Thoracic aorta (tissue), 2 donors: ENCODE data around the gene CD164L2. TPM values are rescaled to one million over a fixed set of nuclear protein-coding genes. Genes with fewer than 3 reads are reported as not detected.

Experiments
- ATAC-seq: fragments of 150-250 bp; one replicate; pipeline ENCODE4 v1.8.0; 2017; ENCODE audit warnings: low read depth; ENCODE audit not compliant: insufficient number of reproducible peaks, low FRiP score
- DNase-seq: peaks from one replicate; pipeline ENCODE4 v3.0.0-alpha.2; 2020; ENCODE audit warnings: low spot score
- H3K27ac ChIP-seq, 2 donors: fragments of 200-600 bp; sonication (generic); 1 replicate in 1 of 2; 2 replicates in 1 of 2; pipeline ENCODE4 v1.5.1; 2016; ENCODE audit warnings: mild to moderate bottlenecking in 2 of 2, moderate library complexity in 2 of 2
- H3K27me3 ChIP-seq: fragments of 200-600 bp; sonication (generic); replicated peaks from 2 replicates; pipeline ENCODE4 v1.6.0; 2016; ENCODE audit warnings: mild to moderate bottlenecking; ENCODE audit not compliant: insufficient read depth
- H3K36me3 ChIP-seq: fragments of 200-600 bp; sonication (generic); one replicate; pipeline ENCODE4 v1.5.1; 2016
- H3K4me1 ChIP-seq, 2 donors: fragments of 200-600 bp; sonication (generic); 1 replicate in 1 of 2; 2 replicates in 1 of 2; pipeline versions ENCODE4 v1.5.1 to v1.6.0; 2016; ENCODE audit warnings: low read depth in 2 of 2, mild to moderate bottlenecking in 1 of 2; ENCODE audit not compliant: control insufficient read depth in 1 of 2
- H3K4me3 ChIP-seq: fragments of 200-600 bp; sonication (generic); 2 replicates; pipeline ENCODE4 v1.5.1; 2016; ENCODE audit warnings: mild to moderate bottlenecking
- H3K9me3 ChIP-seq: fragments of 200-600 bp; sonication (generic); 2 replicates; pipeline ENCODE4 v1.5.1; 2016
- CTCF ChIP-seq: fragments of 200-600 bp; sonication (generic); IDR thresholded peaks from one replicate; pipeline ENCODE4 v1.5.1; 2019; ENCODE audit warnings: antibody characterized with exemption
- total RNA-seq, 2 donors: library from RNA; depleted of rRNA; stranded (reverse); fragments of >200 nt; gene quantifications; one replicate each; pipeline versions ENCODE4 v1.1.0 to v1.2.3, GENCODE V29; 2016

Gene CD164L2
- total RNA-seq, 2 donors from 2014 or later: not detected

GRCh38 chr1:27368869-27369582, 14.1 kb downstream of the CD164L2 start:
- H3K27ac ChIP-seq: peak overlapping the region in 1 of 2 donors; percentile 99
- DNase-seq (no peak), ATAC-seq (no peak)
- peaks cover 16 to 34% of the 10 kb centered on the region in 2 donors for H3K4me1 ChIP-seq
- H3K27me3 ChIP-seq: no peaks in the 10 kb centered on the region
- peaks cover 4% of the 10 kb centered on the region for H3K36me3 ChIP-seq
- H3K9me3 ChIP-seq: no peaks in the 10 kb centered on the region
- no peak overlapping the region for H3K4me3 ChIP-seq
- TF ChIP-seq CTCF: no peak

GRCh38 chr1:27367160-27367650, 15.9 kb downstream of the CD164L2 start:
- DNase-seq (no peak), ATAC-seq (no peak)
- Histone ChIP-seq H3K4me3 (peak overlapping the region; percentile 80), H3K4me1 (peaks cover 16 to 39% of the 10 kb centered on the region in 2 donors), H3K9me3 (no peaks in the 10 kb centered on the region), H3K36me3 (peaks cover 22% of the 10 kb centered on the region), H3K27ac (peak overlapping the region; percentile 96 to 99), H3K27me3 (no peaks in the 10 kb centered on the region)
- TF ChIP-seq CTCF: no peak

GRCh38 chr1:27366411-27367159, 16.5 kb downstream of the CD164L2 start, which contains the start of gene MAP3K6:
Gene MAP3K6, minus strand, starts transcription at chr1:27366961. Its CDS starts 364 bp downstream, at chr1:27366597.
- DNase-seq: peak; percentile 79
- H3K4me1 ChIP-seq: peaks cover 16 to 39% of the 10 kb centered on the region in 2 donors
- peaks cover 29% of the 10 kb centered on the region for H3K36me3 ChIP-seq
- no peaks in the 10 kb centered on the region for H3K27me3 ChIP-seq
- ATAC-seq: peak; percentile 51
- TF ChIP-seq CTCF: no peak
- H3K9me3 ChIP-seq: no peaks in the 10 kb centered on the region
- peak within 1 kb of the TSS; percentile 80 for H3K4me3 ChIP-seq
- peak within 1 kb of the TSS; percentile 96 to 99 for H3K27ac ChIP-seq

GRCh38 chr1:27366113-27366410, 17.1 kb downstream of the CD164L2 start:
- H3K4me1 ChIP-seq: peaks cover 16 to 39% of the 10 kb centered on the region in 2 donors
- ATAC-seq: peak; percentile 45
- peak overlapping the region; percentile 96 to 99 for H3K27ac ChIP-seq
- no peaks in the 10 kb centered on the region for H3K27me3 ChIP-seq
- TF ChIP-seq CTCF: no peak
- H3K36me3 ChIP-seq: peaks cover 34% of the 10 kb centered on the region
- DNase-seq: peak; percentile 56
- peak overlapping the region; percentile 80 for H3K4me3 ChIP-seq
- H3K9me3 ChIP-seq: no peaks in the 10 kb centered on the region
